ENCODE measurements around the gene DAB2IP.
A peak's percentile ranks its signal among the peaks of the same experiment; 100 is the strongest.

The DAB2IP gene

GRCh38 chr9:121700165-121700831 is 48.9 kb downstream of the DAB2IP start:
- DNase-seq = peak in 23 of 56 donors; percentile 7 to 55 (median 31)

- DNase-seq = peak in 14 of 56 donors; percentile 14 to 59 (median 44)
Measured at GRCh38 chr9:121700832-121701419, 49.5 kb downstream of the DAB2IP start.

- peak in 2 of 56 donors; percentile 31 to 53 for DNase-seq
Measured at GRCh38 chr9:121701736-121702261, 50.4 kb downstream of the DAB2IP start.

DNA sequence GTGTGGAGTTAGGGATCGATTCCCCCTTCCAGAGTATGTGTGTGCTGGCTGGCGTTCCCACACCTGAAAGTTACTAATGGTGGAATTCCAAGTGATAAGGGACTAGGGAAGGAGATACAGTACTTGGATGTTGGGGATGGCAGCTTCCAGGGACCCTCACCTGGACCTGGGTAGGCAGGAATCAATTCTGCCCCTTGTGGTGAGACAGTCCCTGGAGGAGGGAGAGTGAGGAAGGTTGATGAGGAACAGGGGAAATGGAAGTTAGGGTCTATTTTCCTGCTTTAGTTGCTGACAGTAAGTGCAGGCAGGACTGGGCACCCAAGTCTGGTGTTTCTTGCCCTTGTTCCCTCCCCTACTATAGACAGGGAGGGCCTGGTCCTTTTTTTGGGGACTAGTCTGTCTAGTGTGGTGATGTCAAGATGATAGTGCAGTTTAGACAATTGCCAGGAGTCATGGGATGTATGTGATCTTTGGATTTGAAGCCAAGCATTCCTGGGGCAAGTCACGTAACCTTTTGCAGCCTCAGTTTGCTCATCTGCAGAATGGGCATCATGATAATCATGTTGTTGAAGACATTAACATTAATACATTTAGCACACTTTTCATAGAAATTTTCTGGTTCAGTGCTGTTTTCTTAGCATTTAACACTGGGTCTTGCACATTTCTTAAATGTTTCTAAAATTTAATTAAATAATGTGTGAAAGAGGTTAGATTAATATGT is 51.7 kb downstream of the DAB2IP start:
- DNase-seq = no peak

GRCh38 chr9:121704281-121704680 is 52.8 kb downstream of the DAB2IP start:
- DNase-seq = no peak

GRCh38 chr9:121706149-121706750 is 54.8 kb downstream of the DAB2IP start:
- no peak for DNase-seq

DNA sequence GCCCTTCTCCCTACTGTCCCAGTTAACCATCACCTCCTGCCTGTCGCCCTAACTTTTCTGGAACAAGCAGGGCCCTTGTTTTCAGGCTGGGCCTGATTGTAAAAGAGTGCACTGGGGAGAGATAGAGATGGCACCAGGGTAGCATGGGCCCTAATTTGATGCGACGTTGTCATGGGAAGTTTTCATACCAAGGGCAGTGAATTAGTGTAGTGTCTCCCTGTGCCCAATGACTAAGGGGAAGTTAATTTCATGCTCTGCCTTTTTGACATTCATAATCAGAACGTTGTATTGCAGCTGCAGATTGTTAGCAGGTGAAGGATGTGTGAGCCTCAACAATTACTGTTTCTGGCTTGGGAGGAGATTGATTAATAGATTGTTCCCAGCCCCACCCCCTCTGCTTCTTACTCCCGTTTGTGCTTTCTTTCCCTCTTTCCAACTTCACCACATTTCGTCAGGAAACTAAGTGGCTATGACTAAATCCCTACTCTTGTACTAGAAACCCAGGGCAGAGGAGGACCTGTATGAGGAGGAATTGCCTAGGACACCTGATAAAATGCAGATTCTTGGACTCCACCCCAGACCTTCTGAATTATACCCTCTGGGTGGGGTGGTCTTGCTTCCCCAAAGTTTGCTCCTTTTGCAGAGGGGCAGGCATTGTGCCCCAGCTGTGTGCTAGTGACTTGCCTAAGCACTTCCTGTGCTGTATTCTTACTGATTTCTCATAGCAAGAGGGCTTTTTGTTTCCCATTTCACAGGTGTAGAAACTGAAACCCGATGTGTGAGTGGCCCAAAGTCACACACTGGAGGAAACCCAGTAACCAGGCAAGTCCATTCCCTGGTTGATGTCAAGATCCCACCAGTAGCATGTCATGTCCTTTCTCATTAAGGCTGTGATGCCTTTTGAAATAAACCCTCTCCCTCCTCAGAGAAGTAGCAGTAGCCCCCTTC is 56.3 kb downstream of the DAB2IP start:
- DNase-seq = no peak

DNA sequence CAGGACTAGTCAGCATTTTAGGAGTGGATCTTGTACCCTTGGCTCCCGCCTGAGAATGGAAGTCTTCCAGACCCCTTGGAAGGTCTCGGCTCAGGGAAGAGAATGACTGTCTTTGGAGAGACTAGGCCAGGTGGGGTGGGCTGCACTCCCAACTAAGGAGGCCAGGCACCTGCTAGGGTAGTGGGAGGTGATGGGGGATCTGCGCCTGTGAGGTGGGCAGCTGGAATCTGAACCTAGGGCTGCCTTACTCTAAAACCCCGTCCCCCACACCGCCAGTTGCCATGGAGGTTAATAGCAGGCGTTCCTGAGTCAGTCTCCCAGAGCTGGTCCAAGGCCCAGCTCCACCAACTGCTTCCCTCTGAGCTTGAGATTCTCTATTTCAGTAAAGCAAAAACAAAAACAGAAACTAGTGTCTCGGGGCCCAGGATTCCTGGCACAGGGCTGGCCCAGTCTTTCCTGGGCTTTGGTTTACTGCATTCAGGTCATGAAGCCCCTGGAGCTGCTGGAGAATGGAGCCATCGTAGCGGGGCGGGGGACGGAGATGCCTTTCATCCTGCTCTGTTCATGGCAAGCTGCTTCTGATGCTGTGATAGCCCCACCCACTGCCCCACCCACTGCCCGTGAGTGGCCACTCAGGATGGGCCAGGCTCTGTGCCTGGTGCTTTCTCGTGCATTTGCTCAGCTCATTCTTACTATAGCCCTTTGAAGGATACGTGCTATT is 57.5 kb downstream of the DAB2IP start:
- DNase-seq = peak in 26 of 56 donors; percentile 12 to 63 (median 33)

DNA sequence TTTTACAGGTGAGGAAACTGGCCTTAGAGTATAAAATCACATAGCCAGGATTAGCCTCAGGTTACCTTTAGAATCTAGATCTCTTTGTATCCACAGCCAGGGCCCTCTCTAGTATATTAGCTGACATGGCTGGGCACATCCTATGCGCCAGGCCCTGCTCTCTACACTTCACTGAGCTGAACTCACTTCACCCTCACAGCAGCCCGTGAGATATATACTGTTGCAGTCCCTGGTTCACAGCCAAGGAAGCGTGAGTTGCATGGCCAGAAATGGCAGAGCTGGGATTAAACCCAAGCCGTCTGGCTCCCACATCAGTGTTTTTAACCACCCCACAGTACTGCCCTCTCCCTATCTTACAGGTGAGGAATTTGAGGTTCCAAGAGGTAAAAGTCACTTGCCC is 58.4 kb downstream of the DAB2IP start:
- no peak for DNase-seq

- DNase-seq = no peak
Measured at GRCh38 chr9:121711281-121711680, 59.8 kb downstream of the DAB2IP start.

GRCh38 chr9:121711797-121712196 is 60.4 kb downstream of the DAB2IP start:
- peak in 1 of 56 donors; percentile 25 for DNase-seq

- DNase-seq = no peak
Measured at GRCh38 chr9:121713400-121714070, 62.1 kb downstream of the DAB2IP start.

DNA sequence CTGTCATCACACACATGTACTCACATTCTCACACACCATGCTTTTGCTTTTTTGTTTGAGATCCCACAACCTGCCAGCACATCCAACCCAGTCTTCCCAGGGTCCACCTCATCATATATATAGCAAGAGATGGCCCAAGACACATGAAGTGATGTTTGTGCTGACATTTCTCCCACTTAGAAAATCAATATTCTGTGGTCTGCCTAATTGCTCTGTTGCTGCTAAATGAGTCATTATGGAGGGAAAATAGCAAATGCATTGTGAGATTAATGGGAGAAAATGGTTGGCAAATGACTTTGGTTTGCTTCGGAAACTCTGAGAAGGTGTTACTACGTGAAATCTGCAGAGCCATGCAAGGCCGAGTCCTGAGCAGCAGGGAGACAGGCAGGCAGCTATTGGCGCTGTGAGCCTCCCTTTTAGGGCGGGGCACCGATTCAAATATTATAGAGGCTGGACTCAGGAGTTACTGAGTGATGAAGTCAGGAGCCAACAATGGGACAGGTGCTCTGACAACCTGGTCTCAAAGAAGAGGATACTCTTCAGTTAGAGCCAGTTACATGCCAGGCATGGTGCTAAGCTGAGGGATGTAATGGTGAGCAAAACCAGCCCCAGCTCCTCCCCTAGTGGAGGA is 62.8 kb downstream of the DAB2IP start:
- DNase-seq = no peak

GRCh38 chr9:121714873-121715272 is 63.4 kb downstream of the DAB2IP start:
- no peak for DNase-seq

GRCh38 chr9:121717141-121717991 is 65.9 kb downstream of the DAB2IP start:
- DNase-seq = no peak

DNA sequence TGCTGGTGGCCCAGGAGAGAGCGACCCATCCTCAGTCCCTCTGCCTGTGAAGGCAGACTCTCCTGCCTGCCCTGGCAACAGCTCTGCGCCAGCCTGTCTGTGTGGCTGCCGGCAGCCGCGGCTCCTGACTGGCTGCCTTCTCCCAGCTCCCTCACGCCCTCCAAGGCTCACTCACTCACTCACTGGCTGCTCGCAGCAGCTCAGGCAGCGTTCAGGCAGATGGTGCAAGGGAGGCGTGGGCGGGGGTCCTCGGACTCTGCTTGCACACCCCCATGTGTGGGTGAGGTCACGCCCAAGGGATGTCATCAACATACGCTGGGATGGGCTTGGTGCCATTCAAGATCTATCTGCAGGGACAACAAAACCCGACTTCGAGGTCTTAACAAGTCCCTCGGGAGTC is 66.7 kb downstream of the DAB2IP start:
- peak in 48 of 56 donors; percentile 18 to 84 (median 54) for DNase-seq

DNA sequence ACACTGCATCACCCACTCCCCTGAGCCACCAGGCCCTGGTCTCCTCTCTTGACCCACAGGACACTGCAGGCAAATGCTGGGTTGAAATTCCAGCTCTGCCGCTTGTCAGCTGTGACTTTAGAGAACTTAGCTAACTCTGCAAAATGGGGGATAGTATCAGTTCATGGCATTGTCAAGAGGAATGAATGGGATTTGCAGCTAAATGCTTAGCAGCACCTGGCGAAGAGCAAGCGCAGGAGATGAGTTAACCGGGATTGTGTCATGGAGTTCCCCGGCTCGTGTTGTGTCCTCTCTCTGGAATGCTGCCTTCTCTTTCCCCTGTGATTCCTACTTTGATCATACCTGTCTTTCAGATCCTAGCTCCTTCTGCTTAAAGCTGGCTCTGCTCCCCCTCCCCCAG is 67.1 kb downstream of the DAB2IP start:
- peak in 2 of 56 donors; percentile 19 to 31 for DNase-seq
